HepG2 (cell line): ENCODE measurements around the gene TEAD1. TPM values are rescaled to one million over a fixed set of nuclear protein-coding genes. Genes with fewer than 3 reads are reported as not detected.

Experiments
- ATAC-seq: fragments of 200-7000 bp; cut with Tn5 transposase; 3 replicates; pipeline ENCODE4 v1.9.1; 2020; ENCODE audit warnings: mild to moderate bottlenecking, moderate library complexity
- BruUV-seq: library from RNA; stranded (reverse); fragments of 400-500 nt; replicated peaks from 2 replicates; lab custom pipeline; 2021; lab: Mats Ljungman, UMichigan
- CTCF ChIA-PET: fragments of 300-600 bp; formaldehyde crosslinking; extraction: SDS; loops from one replicate; lab custom pipeline; 2021; ENCODE audit warnings: low total read pairs, inconsistent platforms, low intra/inter-chr PET ratio; lab: Yijun Ruan, JAX
- POLR2A ChIA-PET: fragments of 350-600 bp; sonication (Branson Sonifier 250); formaldehyde crosslinking; loops from one replicate; lab custom pipeline; 2020; ENCODE audit warnings: antibody characterized with exemption, inconsistent platforms; lab: Yijun Ruan, JAX
- DNase-seq: peaks from one replicate; pipeline ENCODE4 v3.0.0-alpha.2; 2015; ENCODE audit warnings: low spot score
- FAIRE-seq: peaks from 3 replicates; lab custom pipeline; 2011; peaks lifted over from hg19 to GRCh38; lab: Jason Lieb, UNC
- H2AFZ ChIP-seq: one replicate; pipeline ENCODE4 v1.6.1; 2011; ENCODE audit warnings: low read length, inconsistent platforms
- H3K27ac ChIP-seq: fragments of 300-600 bp; 3 replicates; pipeline ENCODE4 v1.8.0; 2011; ENCODE audit warnings: mixed run types, mild to moderate bottlenecking, mixed read lengths, low read length, inconsistent platforms; ENCODE audit not compliant: insufficient read depth; ENCODE audit errors: extremely low read length
- H3K27me3 ChIP-seq, 2 experiments: fragments of 200-600 bp in 1 of 2; 2 replicates in 1 of 2; 3 replicates in 1 of 2; pipeline versions ENCODE4 v1.6.0 to v1.8.0; 2011; ENCODE audit warnings: low read length in 2 of 2, mild to moderate bottlenecking in 2 of 2, moderate library complexity in 2 of 2, inconsistent platforms in 1 of 2; ENCODE audit not compliant: insufficient read depth in 2 of 2, control insufficient read depth in 1 of 2
- H3K36me3 ChIP-seq, 2 experiments: fragments of 200-600 bp in 1 of 2; replicated peaks in 1 of 2; 2 replicates in 1 of 2; 3 replicates in 1 of 2; pipeline versions ENCODE4 v1.5.1 to v1.8.0; 2011; ENCODE audit warnings: low read length in 2 of 2, inconsistent platforms in 1 of 2; ENCODE audit not compliant: insufficient read depth in 2 of 2, control insufficient read depth in 1 of 2
- H3K4me1 ChIP-seq: 2 replicates; pipeline ENCODE4 v1.5.1; 2012; ENCODE audit warnings: low read length, inconsistent platforms; ENCODE audit not compliant: insufficient read depth
- H3K4me2 ChIP-seq: 2 replicates; pipeline ENCODE4 v1.6.0; 2011; ENCODE audit warnings: low read depth, low read length, inconsistent platforms
- H3K4me3 ChIP-seq, 3 experiments: fragments of 200-600 bp in 1 of 3; sonication (generic), shearing (Covaris generic) in 1 of 3; replicated peaks in 1 of 3; 2 replicates each; pipeline ENCODE4 v1.5.1; 2011 to 2016; ENCODE audit warnings: low read length in 3 of 3, inconsistent platforms in 2 of 3, low read depth in 2 of 3, mild to moderate bottlenecking in 2 of 3, control low read depth in 1 of 3, mixed read lengths in 1 of 3; ENCODE audit not compliant: insufficient read depth in 1 of 3
- H3K79me2 ChIP-seq: one replicate; pipeline ENCODE4 v1.6.1; 2011; ENCODE audit warnings: low read length, inconsistent platforms; ENCODE audit not compliant: insufficient read depth
- H3K9ac ChIP-seq: 2 replicates; pipeline ENCODE4 v1.6.0; 2011; ENCODE audit warnings: mild to moderate bottlenecking, low read depth, low read length, inconsistent platforms; ENCODE audit not compliant: insufficient read depth
- H3K9me3 ChIP-seq: 2 replicates; pipeline ENCODE4 v1.5.1; 2012; ENCODE audit warnings: mild to moderate bottlenecking, low read length
- H4K20me1 ChIP-seq: 2 replicates; pipeline ENCODE4 v1.6.0; 2011; ENCODE audit warnings: inconsistent platforms, mild to moderate bottlenecking, low read length, moderate library complexity; ENCODE audit not compliant: insufficient read depth
- ASH2L ChIP-seq: fragments of 300-600, 200-600 bp; sonication (generic); IDR thresholded peaks from 2 replicates; pipeline ENCODE4 v1.7.0; 2017; ENCODE audit warnings: low read depth, mild to moderate bottlenecking, moderate library complexity, mixed read lengths, low read length; ENCODE audit not compliant: insufficient read length
- IRX3 ChIP-seq: sonication (generic); formaldehyde crosslinking; IDR thresholded peaks from 2 replicates; pipeline ENCODE4 v1.8.1; 2023; ENCODE audit warnings: mild to moderate bottlenecking, low read depth, missing genetic modification reagents, borderline replicate concordance
- LCORL ChIP-seq, 2 experiments: fragments of 450-650 bp in 1 of 2; sonication (generic) in 1 of 2; formaldehyde crosslinking in 1 of 2; IDR thresholded peaks; 2 replicates each; pipeline versions ENCODE4 v1.5.0 to v1.6.1; 2017 to 2020; ENCODE audit warnings: antibody characterized with exemption in 1 of 2, missing genetic modification reagents in 1 of 2
- NCOR1 ChIP-seq: fragments of 200-600 bp; sonication (generic); IDR thresholded peaks from 2 replicates; pipeline ENCODE4 v1.7.0; 2017; ENCODE audit warnings: antibody characterized with exemption, low read length, borderline replicate concordance
- NR2F6 ChIP-seq, 2 experiments: IDR thresholded peaks; 2 replicates each; pipeline ENCODE4 v1.6.1; 2016; ENCODE audit warnings: antibody characterized with exemption in 1 of 2, mild to moderate bottlenecking in 1 of 2
- RBM22 ChIP-seq: fragments of 200-400 bp; formaldehyde crosslinking; optimal IDR thresholded peaks from 2 replicates; pipeline ENCODE3; 2017; ENCODE audit warnings: mild to moderate bottlenecking, low read length, moderate library complexity
- RFXAP ChIP-seq: sonication (generic); formaldehyde crosslinking; IDR thresholded peaks from 2 replicates; pipeline ENCODE4 v1.4.0; 2020; ENCODE audit warnings: missing genetic modification reagents, borderline replicate concordance
- SRF ChIP-seq: IDR thresholded peaks from 2 replicates; pipeline ENCODE4 v1.6.1; 2011; ENCODE audit warnings: mild to moderate bottlenecking, low read depth, low read length, moderate library complexity
- TAF1 ChIP-seq: sonication (generic); formaldehyde crosslinking; IDR thresholded peaks from 2 replicates; pipeline ENCODE4 v1.4.0; 2020; ENCODE audit warnings: missing genetic modification reagents
- ZKSCAN8 ChIP-seq: IDR thresholded peaks from 2 replicates; pipeline ENCODE4 v1.6.1; 2016; ENCODE audit warnings: borderline replicate concordance, missing genetic modification reagents, missing compliant biosample characterization
- ZMYM3 ChIP-seq: sonication (generic); formaldehyde crosslinking; IDR thresholded peaks from 2 replicates; pipeline ENCODE4 v1.5.1; 2020; ENCODE audit warnings: mild to moderate bottlenecking, missing genetic modification reagents
- ZNF121 ChIP-seq: sonication (generic); formaldehyde crosslinking; IDR thresholded peaks from 2 replicates; pipeline ENCODE4 v1.5.0; 2020; ENCODE audit warnings: mild to moderate bottlenecking, missing genetic modification reagents
- ZNF275 ChIP-seq: sonication (generic); formaldehyde crosslinking; IDR thresholded peaks from 2 replicates; pipeline ENCODE4 v1.8.0; 2022; ENCODE audit warnings: missing genetic modification reagents, mild to moderate bottlenecking, inconsistent platforms, borderline replicate concordance
- ZNF770 ChIP-seq: sonication (generic); formaldehyde crosslinking; IDR thresholded peaks from 2 replicates; pipeline ENCODE4 v1.5.0; 2020; ENCODE audit warnings: mild to moderate bottlenecking, missing genetic modification reagents
- ZNF775 ChIP-seq: sonication (generic); formaldehyde crosslinking; IDR thresholded peaks from 2 replicates; pipeline ENCODE4 v1.4.0; 2020; ENCODE audit warnings: missing genetic modification reagents, mild to moderate bottlenecking, moderate library complexity, borderline replicate concordance
- ZNF792 ChIP-seq: IDR thresholded peaks from 2 replicates; pipeline ENCODE4 v1.6.1; 2016
- WGBS: methylation state at CpG from one replicate; pipeline ENCODE4 v1.1.6; 2017; ENCODE audit warnings: low lambda C conversion rate; 5-methylcytosine and 5-hydroxymethylcytosine counted together
- in situ Hi-C: cut with HindIII; loops from 2 replicates; pipeline ENCODE4 v1.10.0; 2017; ENCODE audit warnings: low pct_unique_long_range_greater_than_20kb; ENCODE audit not compliant: extremely low pct_ligation_motif_present
- intact Hi-C: fragments of 100-400 bp; cut with micrococcal nuclease; formaldehyde crosslinking; loops from one replicate; pipeline ENCODE4 v1.10.0; 2022; ENCODE audit not compliant: unreplicated experiment
- polyA plus RNA-seq, 8 experiments: library from polyadenylated mRNA; depleted of rRNA in 3 of 8; stranded (reverse) in 7 of 8; unstranded in 1 of 8; fragments of >200 nt; fragmentation: Illumina TruSeq in 4 of 8; extraction: Trizol in 4 of 8; gene quantifications; 2 replicates each; pipeline versions ENCODE4 v1.2.1 to v1.2.3, GENCODE V29; 2011 to 2016; ENCODE audit warnings: low read depth in 4 of 8, missing spikeins in 1 of 8, mixed read lengths in 1 of 8; ENCODE audit not compliant: insufficient read depth in 1 of 8
- total RNA-seq, 5 experiments: library from RNA; depleted of rRNA; stranded (reverse); fragments of >200 nt; fragmentation: Illumina TruSeq; extraction: Trizol; gene quantifications; 2 replicates each; pipeline ENCODE4 v1.2.3, GENCODE V29; 2016; ENCODE audit warnings: low read depth in 1 of 5

Gene TEAD1
- total and polyA plus RNA-seq, 2 of the 13 experiments (the other 11 are each of a cell fraction or from before 2014, with no cell fraction given), result 20.1 to 30.5 TPM

DNA sequence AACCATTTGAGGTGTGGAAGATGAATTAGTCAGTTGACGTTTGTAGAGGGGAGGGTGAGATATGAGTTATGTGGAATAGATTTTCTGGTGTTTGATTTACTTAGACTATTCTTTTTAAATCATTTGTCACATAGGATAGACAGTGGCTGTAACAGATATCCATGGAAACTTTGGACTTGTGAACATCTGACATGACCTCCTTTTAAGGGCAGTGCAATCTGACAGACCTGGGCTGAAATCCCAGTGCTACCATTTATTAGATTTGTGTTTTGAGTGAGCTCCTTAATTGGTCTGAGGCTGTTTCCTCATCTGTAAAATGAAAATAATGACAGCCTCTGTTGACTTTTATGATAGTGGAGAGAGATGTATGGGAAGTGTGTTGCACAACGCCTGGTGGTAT is 159.9 kb downstream of the TEAD1 start:
- 80% methylated on average over 2 of the region's 2 CpGs for WGBS
- intact Hi-C loops, result no loop called here
- 0 out of 2 replicates have a peak overlapping the region, but pooled peaks have one; percentile 18 for H3K4me2 ChIP-seq

DNA sequence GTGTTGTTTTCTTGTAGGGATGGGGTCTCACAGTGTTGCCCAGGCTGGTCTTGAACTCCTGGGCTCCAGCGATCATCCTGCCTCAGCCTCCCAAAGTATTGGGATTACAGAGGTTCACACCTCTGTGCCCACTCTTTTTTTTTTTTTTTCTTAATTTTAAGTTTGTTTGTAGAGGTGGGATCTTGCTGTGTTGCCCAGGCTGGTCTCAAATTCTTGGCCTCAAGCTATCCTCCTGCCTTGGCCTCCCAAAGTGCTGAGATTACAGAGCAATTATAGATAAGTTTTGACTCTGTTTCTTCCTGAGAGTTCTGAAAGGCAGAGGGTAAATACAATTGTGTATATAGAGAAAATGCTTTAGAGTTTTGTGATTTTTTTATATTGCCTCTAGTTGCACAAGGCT is 160.4 kb downstream of the TEAD1 start:
- CTCF ChIA-PET, result no interaction called here
- peaks cover 20% of the 10 kb centered on the region for H3K79me2 ChIP-seq

More for the DNA sequence above, 159.9 kb downstream of the TEAD1 start:
- H3K9ac ChIP-seq, result no peak overlapping the region
- ChIA-PET POLR2A (interaction anchor here (1.5 kb wide), 1 partner anchor 11 kb away, joined by 7 read pairs; no protein-coding TSS in a partner anchor), CTCF (no interaction called here)
- H3K4me3 ChIP-seq, result no peak overlapping the region
- peak; percentile 74 for ATAC-seq
- no peaks in the 10 kb centered on the region for H3K36me3 ChIP-seq
- no peaks in the 10 kb centered on the region for H3K9me3 ChIP-seq
- no peaks in the 10 kb centered on the region for H4K20me1 ChIP-seq
- no TSS peak for BruUV-seq
- no peak for FAIRE-seq
- no peak for DNase-seq
- peaks cover 20% of the 10 kb centered on the region for H3K79me2 ChIP-seq
- H3K27me3 ChIP-seq, result no peaks in the 10 kb centered on the region
- no peak overlapping the region for H2AFZ ChIP-seq
- TF ChIP-seq ZKSCAN8 (peak; percentile 73; the same call in 1 of the 2 replicates), LCORL (IDR thresholded peaks at IDR 0.05) (no peak), LCORL (CRISPR knock-in tag; IDR thresholded peaks at IDR 0.05) (0 out of 2 replicates have a peak, but pooled peaks have one; percentile 16), RBM22 (no peak), NR2F6 (IDR thresholded peaks at IDR 0.05) (no peak), NR2F6 (CRISPR knock-in tag; IDR thresholded peaks at IDR 0.05) (0 out of 2 replicates have a peak, but pooled peaks have one; percentile 6), SRF (peak; percentile 62; the same call in 1 of the 2 replicates), ASH2L (peak; percentile 21), NCOR1 (peak; percentile 42; the same call in 1 of the 2 replicates), ZMYM3 (no peak)
- TF ChIP-seq, all 625 proteins: peak for 6
- in situ Hi-C loops, result no loop called here
- H3K27ac ChIP-seq, result peak overlapping the region; percentile 4
- peaks cover 43% of the 10 kb centered on the region for H3K4me1 ChIP-seq

More for the DNA sequence above, 160.4 kb downstream of the TEAD1 start:
- H3K27me3 ChIP-seq, result no peaks in the 10 kb centered on the region
- no peak overlapping the region for H2AFZ ChIP-seq
- no peak overlapping the region for H3K4me3 ChIP-seq
- no peak for ATAC-seq
- no peak for FAIRE-seq
- no peaks in the 10 kb centered on the region for H4K20me1 ChIP-seq
- no peak overlapping the region for H3K9ac ChIP-seq
- H3K9me3 ChIP-seq, result no peaks in the 10 kb centered on the region
- H3K27ac ChIP-seq, result no peak overlapping the region
- WGBS, result 100% methylated on average over 1 of the region's 1 CpG
- POLR2A ChIA-PET, result interaction anchor here (0.6 to 1.5 kb wide), 2 partner anchors 11 to 115 kb away, joined by 5 to 7 read pairs; no protein-coding TSS in a partner anchor
- DNase-seq, result no peak
- in situ Hi-C loops, result no loop called here
- no TSS peak for BruUV-seq
- TF ChIP-seq ZNF275 (no peak), IRX3 (CRISPR knock-in tag) (no peak), ZNF792 (CRISPR knock-in tag) (no peak), RFXAP (CRISPR knock-in tag) (no peak), TAF1 (CRISPR knock-in tag) (no peak), ZNF770 (CRISPR knock-in tag) (peak; percentile 65; the same call in 1 of the 2 replicates), ZNF775 (no peak), ZNF121 (CRISPR knock-in tag) (peak; percentile 79)
- peaks cover 38% of the 10 kb centered on the region for H3K4me1 ChIP-seq
- no peaks in the 10 kb centered on the region for H3K36me3 ChIP-seq
- H3K4me2 ChIP-seq, result no peak overlapping the region
- intact Hi-C loops, result no loop called here
